Measurements from ENCODE around the gene SELENOI.

SELENOI gene

DNA sequence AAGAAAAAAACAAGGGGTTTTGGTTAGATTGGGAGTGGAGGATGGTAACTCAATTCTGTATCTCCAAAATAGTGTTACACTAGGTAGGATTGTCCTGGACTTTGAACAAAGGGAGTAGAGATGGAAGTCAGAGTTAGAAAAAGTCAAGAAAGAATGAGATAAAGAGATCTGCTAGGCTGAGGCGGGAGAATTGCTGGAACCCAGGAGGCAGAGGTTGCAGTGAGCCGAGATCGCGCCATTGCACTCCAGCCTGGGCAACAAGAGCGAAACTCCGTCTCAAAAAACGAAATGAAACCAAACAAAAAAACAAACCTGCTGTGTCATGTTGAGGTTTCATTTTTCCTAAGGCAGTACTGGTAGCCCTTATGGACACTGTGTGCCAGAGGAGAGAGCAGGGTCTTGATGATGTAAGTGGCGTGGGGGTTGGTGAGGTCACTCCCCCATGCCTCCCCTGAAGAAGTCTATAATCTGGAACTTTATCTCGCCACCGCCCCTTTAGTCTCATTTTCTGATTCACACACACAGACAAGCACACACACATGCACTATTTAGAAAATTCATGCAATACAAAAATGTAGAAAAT is 66.2 kb downstream of the SELENOI start:
- DNase-seq (ENCODE audit: low read depth): no peak

DNA sequence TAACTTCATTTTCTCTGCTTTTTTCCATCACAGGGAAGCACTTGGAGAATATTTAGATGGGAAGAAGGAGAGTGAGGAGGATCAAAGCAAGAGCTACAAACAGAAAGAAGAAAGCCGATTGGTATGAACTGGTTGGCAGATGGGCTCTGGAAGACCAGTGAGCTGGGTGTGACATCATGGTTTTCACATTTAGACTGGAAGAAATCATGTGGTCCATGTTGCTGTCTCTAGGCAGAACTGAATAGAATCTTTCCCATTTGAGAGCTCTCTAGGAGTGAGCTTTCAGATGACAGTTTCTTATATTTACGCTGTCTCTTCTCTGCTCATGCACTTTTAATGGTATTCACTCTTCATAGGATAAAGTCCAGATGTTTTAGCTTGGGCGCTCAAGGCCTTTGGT is 68.4 kb downstream of the SELENOI start:
- no peak for DNase-seq (ENCODE audit: low read depth)

DNA sequence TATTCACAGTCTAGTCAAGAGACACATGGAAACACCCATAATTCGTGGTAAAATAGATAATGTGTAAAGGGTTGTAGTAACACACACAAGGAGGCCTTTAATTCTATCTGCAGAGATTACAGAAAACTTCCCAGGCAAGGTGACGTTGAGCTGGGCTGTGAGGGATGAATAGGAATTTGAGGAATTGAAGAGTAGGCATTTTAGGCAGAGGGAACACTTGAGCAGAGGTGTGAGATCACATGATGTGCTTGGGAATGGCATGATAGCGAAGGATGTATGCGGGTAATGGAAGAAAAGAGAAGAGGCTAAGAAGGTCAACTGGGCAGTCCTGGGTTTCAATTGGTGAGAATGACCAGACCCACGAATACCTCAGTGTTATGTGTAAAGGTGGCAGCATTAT is 76.0 kb downstream of the SELENOI start:
- no peak for DNase-seq (ENCODE audit: low read depth)

DNA sequence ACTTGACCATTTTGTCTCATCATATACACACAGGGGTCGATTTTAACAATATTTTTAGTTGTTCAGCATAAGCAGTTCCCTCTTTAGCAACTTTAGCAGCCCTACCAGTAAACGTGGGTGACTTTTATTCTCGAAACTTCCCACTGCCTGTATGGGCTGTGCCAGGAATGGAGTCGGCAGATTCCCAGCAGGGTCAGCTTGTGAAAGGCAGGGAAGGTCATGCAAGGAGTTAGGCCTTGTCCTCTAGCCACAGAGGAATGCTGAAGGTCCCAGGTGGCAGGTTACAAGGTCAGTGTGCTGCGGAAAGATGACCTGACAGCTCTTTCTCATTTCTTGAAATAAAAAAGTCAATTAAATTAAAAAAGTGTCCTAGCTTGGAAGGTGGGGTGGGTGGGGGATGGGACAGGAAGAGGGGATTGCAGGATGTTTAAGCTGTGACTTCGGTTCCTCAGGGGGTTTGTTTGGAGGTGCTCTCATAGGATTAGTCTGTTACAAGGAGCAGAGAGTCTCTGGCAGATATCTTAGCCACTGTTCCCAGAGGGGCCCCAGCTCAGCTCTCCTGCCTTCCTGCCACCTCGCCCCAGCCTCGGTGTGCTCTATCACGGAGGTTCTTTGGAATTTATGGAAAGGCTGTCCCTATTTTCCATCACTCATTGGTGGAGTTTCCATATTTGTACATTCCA is 77.1 kb downstream of the SELENOI start:
- DNase-seq (ENCODE audit: low read depth): no peak

DNA sequence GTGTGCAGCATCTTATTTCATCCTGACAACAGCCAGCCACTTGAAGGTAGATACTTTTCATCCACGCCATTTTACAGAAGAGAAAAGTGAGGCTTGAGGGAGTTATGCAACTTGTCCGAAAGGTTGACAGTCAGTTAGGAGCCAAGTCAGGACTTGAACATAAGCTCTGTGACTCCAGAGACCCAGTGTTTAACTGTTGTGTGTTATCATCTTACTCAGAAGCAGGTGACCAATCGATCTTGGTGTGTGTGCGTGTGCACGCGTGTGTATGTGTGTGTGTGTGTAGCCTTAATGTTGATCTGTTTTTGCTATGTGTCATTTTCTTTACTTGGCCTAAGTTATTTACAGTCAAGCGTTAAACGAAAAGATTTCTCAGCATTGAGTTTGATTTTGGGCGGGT is 77.8 kb downstream of the SELENOI start:
- DNase-seq (ENCODE audit: low read depth): no peak

DNA sequence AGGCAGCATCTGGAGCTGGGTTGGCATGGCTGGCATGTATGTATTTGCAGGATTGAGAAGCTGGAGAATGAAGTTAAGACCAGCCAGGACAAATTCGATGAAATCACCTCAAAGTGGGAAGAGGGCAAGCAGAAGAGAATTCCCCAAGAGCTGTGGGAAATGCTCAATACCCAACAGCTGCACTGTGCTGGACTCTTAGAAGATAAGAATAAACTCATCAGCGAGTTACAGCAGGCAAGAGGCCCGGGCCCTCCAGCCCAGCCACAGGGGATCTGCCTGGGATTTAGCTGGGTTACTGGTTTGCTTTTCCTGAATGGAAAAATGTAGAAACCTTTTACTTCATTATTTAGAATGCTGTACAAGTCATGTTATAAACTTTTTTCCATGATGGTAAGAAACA is 78.3 kb downstream of the SELENOI start:
- DNase-seq (ENCODE audit: low read depth): no peak

DNA sequence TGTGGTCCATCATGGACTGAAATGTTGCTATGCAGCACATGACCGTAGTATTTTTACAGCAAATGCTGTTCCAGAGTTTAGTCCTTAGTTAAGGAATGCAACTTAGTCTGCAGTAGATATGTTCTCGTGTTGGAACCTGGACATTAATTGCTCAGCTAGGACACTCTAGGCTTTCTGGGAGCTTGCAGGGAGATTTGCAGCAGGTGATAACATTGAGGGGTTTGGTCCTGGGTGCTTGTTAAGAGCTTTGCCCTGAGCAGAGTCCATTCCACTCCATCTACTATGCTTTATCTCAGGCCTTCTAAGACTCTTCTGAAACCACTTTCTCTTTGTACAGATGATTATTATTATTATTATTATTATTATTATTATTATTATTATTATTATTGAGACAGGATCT is 82.9 kb downstream of the SELENOI start:
- DNase-seq (ENCODE audit: low read depth): no peak

DNA sequence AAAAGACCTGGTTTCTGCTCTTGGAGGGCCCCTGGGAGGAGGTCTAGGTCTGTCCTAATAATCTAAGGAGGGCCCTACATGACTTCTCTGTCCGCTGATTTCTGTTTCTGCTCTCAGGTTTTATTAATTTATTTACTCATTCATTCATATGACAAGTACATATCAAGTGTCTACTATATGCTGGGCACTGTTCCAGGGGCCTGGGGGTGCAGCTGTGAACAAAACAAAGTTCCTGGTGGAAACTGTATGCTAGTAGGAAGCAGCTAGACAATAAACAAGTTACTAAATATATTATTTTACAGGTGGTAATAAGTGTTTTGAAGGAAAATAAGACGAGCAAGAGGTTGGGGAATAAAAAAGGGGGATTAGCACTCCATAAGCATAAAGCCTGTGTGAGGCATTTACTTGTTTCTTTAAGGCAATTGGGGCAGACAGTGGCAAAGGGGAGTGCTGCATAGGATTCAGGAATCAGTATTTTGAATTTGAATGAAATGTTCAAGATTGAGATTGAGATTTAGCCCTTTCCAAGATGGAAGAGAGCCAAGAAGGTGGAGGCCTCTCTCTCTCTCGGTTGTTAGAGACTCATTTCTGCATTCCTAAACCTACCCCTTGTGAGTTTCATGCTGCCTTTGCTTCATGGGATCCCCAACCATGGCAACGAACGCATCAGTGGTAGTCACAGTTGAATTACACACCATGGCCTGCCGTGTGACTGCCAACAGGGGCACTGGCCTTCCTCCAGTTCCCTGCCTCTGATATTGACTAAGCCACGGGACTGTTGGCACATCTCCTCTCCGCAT is 84.0 kb downstream of the SELENOI start:
- no peak for DNase-seq (ENCODE audit: low read depth)

DNA sequence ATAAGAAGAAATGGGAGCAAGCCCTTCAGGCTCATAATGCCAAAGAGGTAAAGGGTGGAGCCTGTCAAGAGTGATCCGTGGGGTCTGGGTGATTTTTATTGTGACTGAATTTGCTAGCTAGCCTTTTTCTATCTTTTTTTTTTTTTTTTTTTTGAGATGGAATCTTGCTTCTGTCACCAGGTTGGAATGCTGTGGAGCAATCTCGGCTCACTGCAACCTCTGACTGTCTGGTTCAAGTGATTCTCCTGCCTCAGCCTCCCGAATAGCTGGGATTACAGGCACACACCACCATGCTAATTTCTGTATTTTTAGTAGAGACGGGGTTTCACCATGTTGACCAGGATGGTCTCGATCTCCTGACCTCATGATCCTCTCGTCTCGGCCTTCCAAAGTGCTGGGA is 84.9 kb downstream of the SELENOI start:
- DNase-seq (ENCODE audit: low read depth): no peak

DNA sequence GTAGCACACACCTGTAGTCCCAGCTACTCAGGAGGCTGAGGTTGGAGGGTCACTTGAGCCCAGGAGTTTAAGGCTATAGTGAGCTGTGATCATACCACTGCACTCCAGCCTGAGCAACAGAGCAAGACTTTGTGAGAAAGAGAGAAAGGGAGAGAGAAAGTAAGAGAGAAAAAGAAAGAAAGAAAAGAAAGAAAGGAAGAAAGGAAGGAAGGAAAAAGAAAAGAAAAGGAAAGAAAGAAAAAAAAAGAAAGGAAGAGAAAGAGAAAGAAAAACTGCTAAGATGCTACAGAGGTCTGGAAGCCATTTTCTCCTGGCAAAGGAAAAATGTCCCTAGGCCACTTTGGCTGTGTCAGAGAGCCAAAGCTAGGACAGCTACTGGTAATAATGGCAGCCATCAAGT is 86.4 kb downstream of the SELENOI start:
- DNase-seq (ENCODE audit: low read depth): no peak

DNA sequence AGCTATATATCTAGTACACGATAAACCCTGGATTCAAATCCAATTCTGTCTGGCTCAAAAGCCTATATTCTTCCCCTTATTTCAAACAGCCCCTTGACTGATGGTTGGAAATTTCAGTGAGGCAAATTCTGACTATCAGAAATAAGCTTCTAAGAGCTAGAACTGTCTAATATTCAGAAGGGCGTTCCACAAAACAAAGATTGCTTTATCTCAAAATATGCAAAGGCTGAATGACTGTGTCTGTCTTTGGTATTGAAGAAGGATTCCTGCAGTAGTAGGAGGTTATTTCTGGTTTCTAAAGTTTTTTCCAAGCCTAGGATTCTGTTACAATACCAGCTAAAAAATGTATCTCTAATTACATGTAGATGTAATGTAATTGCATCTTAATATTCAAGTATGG is 86.9 kb downstream of the SELENOI start:
- DNase-seq (ENCODE audit: low read depth): no peak

DNA sequence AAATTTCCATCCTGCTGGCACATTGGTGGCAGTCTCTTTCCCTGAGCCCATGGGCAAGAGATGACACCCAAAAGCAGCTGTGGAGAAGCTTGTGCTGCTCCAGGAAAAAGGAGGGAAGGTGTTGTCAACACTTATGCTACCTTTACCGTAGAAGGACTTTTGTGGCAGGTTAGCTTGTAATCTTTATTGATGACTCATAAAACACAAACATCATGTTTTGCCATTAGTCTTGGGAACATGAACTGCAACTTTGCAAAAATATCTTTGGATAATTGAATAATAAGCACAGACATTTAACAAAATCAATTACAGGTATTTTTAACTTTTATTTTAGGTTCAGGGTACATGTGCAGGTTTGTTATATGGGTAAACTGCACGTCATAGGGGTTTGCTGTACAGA is 89.2 kb downstream of the SELENOI start:
- DNase-seq (ENCODE audit: low read depth): no peak

DNA sequence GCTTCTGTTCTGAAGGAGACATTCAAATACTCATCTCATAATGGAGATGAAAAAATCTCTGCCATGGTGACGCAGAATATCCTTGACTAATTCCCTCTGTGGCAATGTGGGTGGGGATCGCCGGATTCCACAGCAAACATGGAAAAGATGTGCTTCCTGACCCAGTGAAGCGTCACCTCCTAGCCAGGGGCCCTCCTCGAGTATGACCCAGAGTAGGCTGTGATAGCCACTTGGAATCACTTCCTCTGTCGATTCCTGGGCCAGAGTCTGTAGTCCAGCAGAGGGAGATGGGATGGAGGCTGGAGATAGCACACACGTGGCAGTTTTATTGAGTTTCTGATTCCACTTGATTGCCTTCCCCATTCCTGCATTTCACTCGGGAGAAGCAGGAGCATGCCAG is 92.6 kb downstream of the SELENOI start:
- DNase-seq (ENCODE audit: low read depth): no peak

DNA sequence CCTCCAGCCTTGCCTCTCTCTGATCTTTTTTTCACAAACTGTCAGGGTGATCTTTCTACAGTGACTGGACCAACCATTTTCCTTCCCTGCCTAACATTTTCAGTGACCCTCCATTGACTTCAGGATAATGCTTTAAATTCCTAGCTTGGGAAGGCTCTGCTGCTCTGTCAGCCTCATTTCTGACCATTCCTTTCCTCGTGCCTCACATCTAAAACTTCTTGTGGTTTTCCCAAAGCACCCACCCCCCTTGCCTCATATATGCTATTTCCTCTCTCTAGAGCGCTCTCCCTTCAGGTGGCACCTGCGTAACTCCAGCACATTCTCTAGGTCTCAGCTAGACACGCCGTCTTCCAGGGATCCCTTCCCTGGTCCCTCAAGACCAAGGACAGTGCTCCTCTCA is 93.0 kb downstream of the SELENOI start:
- DNase-seq (ENCODE audit: low read depth): no peak

DNA sequence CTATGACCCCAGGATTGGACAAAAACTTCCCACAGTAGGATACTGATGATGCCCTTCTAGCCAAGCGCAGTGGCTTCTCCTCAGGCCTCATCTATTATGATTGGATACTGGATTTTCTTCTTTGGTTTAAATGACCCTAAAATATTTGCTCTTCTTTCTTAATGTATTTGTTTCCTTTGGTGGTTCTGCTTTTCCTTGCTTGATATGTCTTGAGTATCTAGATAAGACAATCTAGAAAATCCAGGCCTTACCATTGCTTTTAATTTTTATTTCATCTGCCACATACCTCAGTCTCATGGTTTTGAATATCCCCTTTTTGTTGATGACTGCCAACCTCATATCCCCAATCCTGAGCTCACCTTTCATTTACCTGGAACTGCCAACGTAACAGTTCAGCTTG is 96.4 kb downstream of the SELENOI start:
- DNase-seq (ENCODE audit: low read depth): no peak

DNA sequence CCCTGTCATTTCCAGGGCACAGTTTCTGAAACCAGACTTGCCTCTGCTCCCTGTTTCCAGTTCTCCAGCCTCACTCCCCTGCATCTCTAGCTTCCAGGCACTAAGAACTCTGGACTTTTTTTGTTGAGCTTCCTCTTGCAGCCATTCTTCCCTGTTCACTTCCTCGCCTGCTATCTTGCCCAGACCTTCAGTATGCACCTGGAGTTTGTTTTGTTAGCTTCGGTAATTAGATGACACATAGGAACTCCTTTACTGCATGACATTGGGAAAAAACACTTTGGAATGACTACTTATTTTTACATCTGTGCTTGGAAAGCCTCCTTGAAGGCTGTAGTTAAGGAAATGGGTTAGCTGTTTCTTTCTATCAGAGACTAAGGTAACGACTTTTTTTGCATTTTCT is 96.8 kb downstream of the SELENOI start:
- no peak for DNase-seq (ENCODE audit: low read depth)

DNA sequence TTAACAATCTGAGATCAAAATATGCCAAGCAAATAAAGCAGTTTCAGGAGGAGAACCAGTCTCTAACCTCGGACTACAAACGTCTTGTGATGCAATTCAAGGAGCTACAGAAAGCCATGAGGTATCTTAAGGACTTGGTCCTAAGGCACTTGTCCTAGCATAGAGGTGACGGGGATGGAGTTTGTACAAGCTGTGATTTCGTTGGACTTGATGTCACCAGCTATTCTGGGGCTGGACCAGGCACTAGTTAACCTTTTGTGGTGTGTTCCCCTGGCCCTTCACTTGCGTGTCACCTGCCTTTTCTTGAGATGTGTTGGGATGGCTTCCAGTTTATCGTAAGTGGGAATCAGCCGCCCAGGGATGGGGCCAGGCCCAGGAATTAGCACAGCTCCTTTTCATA is 98.3 kb downstream of the SELENOI start:
- DNase-seq (ENCODE audit: low read depth): no peak

Measured in activated gamma-delta T cell treated with anti-CD3 and anti-CD28 coated beads, Interleukin-2, amount 50 U/mL, for 16 hours (primary cell).